SK-N-SH (cell line): ENCODE results near the gene BAIAP2L2. TPM values are rescaled to one million over a fixed set of nuclear protein-coding genes. Genes with fewer than 3 reads are reported as not detected.

Source experiments
- CTCF ChIA-PET: fragments of 300-600, 350-600 bp; formaldehyde crosslinking; extraction: SDS; loops from one replicate; lab custom pipeline; 2021; lab: Yijun Ruan, JAX
- POLR2A ChIA-PET: fragments of 350-600 bp; sonication (Branson Sonifier 250); formaldehyde crosslinking; extraction: SDS; loops from one replicate; lab custom pipeline; 2020; ENCODE audit warnings: antibody characterized with exemption, inconsistent platforms; lab: Yijun Ruan, JAX
- DNase-seq: peaks from one replicate; pipeline ENCODE4 v3.0.0; 2012
- H2AFZ ChIP-seq: fragments of 200-600 bp; sonication (generic); 2 replicates; pipeline ENCODE4 v1.8.1; 2016; ENCODE audit warnings: antibody characterized with exemption, mild to moderate bottlenecking, low read depth
- H3F3A ChIP-seq: fragments of 200-600 bp; sonication (generic); replicated peaks from 2 replicates; pipeline ENCODE3; 2016; ENCODE audit warnings: antibody characterized with exemption, mild to moderate bottlenecking; ENCODE audit not compliant: insufficient read depth
- H3K27ac ChIP-seq, 2 experiments: fragments of 200-500 bp in 1 of 2; fragments of 200-600 bp in 1 of 2; sonication (Bioruptor generic) in 1 of 2; sonication (generic), shearing (Covaris generic) in 1 of 2; 2 replicates each; pipeline versions ENCODE4 v1.5.1 to v1.6.1; 2014 to 2016; ENCODE audit warnings: low read depth in 2 of 2, inconsistent platforms in 1 of 2, low read length in 1 of 2, mild to moderate bottlenecking in 1 of 2, mixed read lengths in 1 of 2
- H3K27me3 ChIP-seq: fragments of 200-600 bp; sonication (generic), shearing (Covaris generic); 2 replicates; pipeline ENCODE4 v1.6.1; 2016; ENCODE audit warnings: mixed run types; ENCODE audit not compliant: insufficient read depth
- H3K36me3 ChIP-seq, 2 experiments: fragments of 200-500 bp in 1 of 2; fragments of 200-600 bp in 1 of 2; sonication (Bioruptor generic) in 1 of 2; sonication (generic) in 1 of 2; replicated peaks in 1 of 2; 2 replicates each; pipeline versions ENCODE3 to v1.5.1; 2014 to 2016; ENCODE audit warnings: low read length in 1 of 2, mild to moderate bottlenecking in 1 of 2; ENCODE audit not compliant: insufficient read depth in 2 of 2, control insufficient read depth in 1 of 2
- H3K4me1 ChIP-seq, 2 experiments: fragments of 200-500 bp in 1 of 2; fragments of 200-600 bp in 1 of 2; sonication (Bioruptor generic) in 1 of 2; sonication (generic), shearing (Covaris generic) in 1 of 2; 2 replicates each; pipeline versions ENCODE4 v1.5.1 to v1.6.1; 2014 to 2016; ENCODE audit warnings: low read depth in 1 of 2, low read length in 1 of 2, mixed run types in 1 of 2; ENCODE audit not compliant: insufficient read depth in 2 of 2, control insufficient read depth in 1 of 2
- H3K4me2 ChIP-seq: fragments of 200-600 bp; sonication (generic), shearing (Covaris generic); 2 replicates; pipeline ENCODE4 v1.6.1; 2017; ENCODE audit warnings: mixed run types
- H3K4me3 ChIP-seq, 2 experiments: fragments of 200-500 bp in 1 of 2; fragments of 200-600 bp in 1 of 2; sonication (Bioruptor generic) in 1 of 2; sonication (generic), shearing (Covaris generic) in 1 of 2; 2 replicates each; pipeline versions ENCODE4 v1.5.1 to v1.8.1; 2014 to 2016; ENCODE audit warnings: low read depth in 2 of 2, inconsistent platforms in 1 of 2, low read length in 1 of 2, mild to moderate bottlenecking in 1 of 2, mixed read lengths in 1 of 2, moderate library complexity in 1 of 2
- H3K79me2 ChIP-seq: fragments of 200-600 bp; sonication (generic); 2 replicates; pipeline ENCODE4 v1.8.1; 2017; ENCODE audit warnings: mild to moderate bottlenecking; ENCODE audit not compliant: insufficient read depth
- H3K9ac ChIP-seq: fragments of 200-600 bp; sonication (generic); 2 replicates; pipeline ENCODE4 v1.6.1; 2017; ENCODE audit warnings: mixed run types
- H3K9me2 ChIP-seq: fragments of 200-600 bp; sonication (generic); 2 replicates; pipeline ENCODE4 v1.6.1; 2017; ENCODE audit warnings: mixed run types
- H3K9me3 ChIP-seq: fragments of 200-600 bp; sonication (generic); 2 replicates; pipeline ENCODE4 v1.6.1; 2017; ENCODE audit warnings: mixed run types, mild to moderate bottlenecking, moderate library complexity
- H4K20me1 ChIP-seq: fragments of 200-600 bp; sonication (generic); 2 replicates; pipeline ENCODE4 v1.6.1; 2017; ENCODE audit warnings: mild to moderate bottlenecking, mixed run types; ENCODE audit not compliant: insufficient read depth
- FOXJ3 ChIP-seq: sonication (generic); formaldehyde crosslinking; IDR thresholded peaks from 2 replicates; pipeline ENCODE4 v1.5.1; 2020; ENCODE audit warnings: mild to moderate bottlenecking, missing genetic modification reagents
- FOXM1 ChIP-seq: IDR thresholded peaks from 2 replicates; pipeline ENCODE4 v1.4.0; 2012; ENCODE audit warnings: low read depth, mild to moderate bottlenecking
- GABPA ChIP-seq: IDR thresholded peaks from 2 replicates; pipeline ENCODE4 v1.4.0; 2012; ENCODE audit warnings: low read depth, mild to moderate bottlenecking
- GATA2 ChIP-seq: sonication (generic); formaldehyde crosslinking; IDR thresholded peaks from 2 replicates; pipeline ENCODE4 v1.5.0; 2020; ENCODE audit warnings: mild to moderate bottlenecking, missing genetic modification reagents
- JUND ChIP-seq: IDR thresholded peaks from 2 replicates; pipeline ENCODE4 v1.4.0; 2012
- MEF2A ChIP-seq: IDR thresholded peaks from 2 replicates; pipeline ENCODE4 v1.4.0; 2012; ENCODE audit warnings: low read depth, borderline replicate concordance
- MXI1 ChIP-seq: IDR thresholded peaks from 2 replicates; pipeline ENCODE4 v1.6.1; 2012; ENCODE audit warnings: mild to moderate bottlenecking, low read depth, low read length, improper control_type of control experiment
- NRF1 ChIP-seq: IDR thresholded peaks from 2 replicates; pipeline ENCODE4 v1.6.1; 2012; ENCODE audit warnings: low read depth, mild to moderate bottlenecking, low read length
- POLR2AphosphoS5 ChIP-seq: IDR thresholded peaks from 2 replicates; pipeline ENCODE4 v1.6.1; 2012; ENCODE audit warnings: low read depth, low read length
- REST ChIP-seq: IDR thresholded peaks from 2 replicates; pipeline ENCODE4 v1.6.1; 2012; ENCODE audit warnings: mild to moderate bottlenecking, low read depth, low read length, moderate library complexity
- RFX5 ChIP-seq: IDR thresholded peaks from 2 replicates; pipeline ENCODE4 v1.6.1; 2012; ENCODE audit warnings: mild to moderate bottlenecking, improper control_type of control experiment, low read length
- RXRA ChIP-seq: IDR thresholded peaks from 2 replicates; pipeline ENCODE4 v1.4.0; 2012; ENCODE audit warnings: low read depth, mild to moderate bottlenecking, borderline replicate concordance
- SIN3A ChIP-seq: IDR thresholded peaks from 2 replicates; pipeline ENCODE4 v1.6.1; 2012; ENCODE audit warnings: low read depth, mild to moderate bottlenecking, low read length, moderate library complexity, borderline replicate concordance
- SMC3 ChIP-seq: IDR thresholded peaks from 2 replicates; pipeline ENCODE4 v1.6.1; 2012; ENCODE audit warnings: low read depth, low read length, improper control_type of control experiment
- TAF1 ChIP-seq: IDR thresholded peaks from 2 replicates; pipeline ENCODE4 v1.6.1; 2012; ENCODE audit warnings: low read depth, mild to moderate bottlenecking, low read length, moderate library complexity, borderline replicate concordance
- USF2 ChIP-seq: fragments of 150-350 bp; IDR thresholded peaks from 2 replicates; pipeline ENCODE4 v1.6.1; 2017; ENCODE audit warnings: antibody characterized with exemption, low read length, low read depth, borderline replicate concordance
- WGBS: methylation state at CpG from one replicate; pipeline ENCODE4 v1.1.6; 2017; ENCODE audit warnings: low lambda C conversion rate; 5-methylcytosine and 5-hydroxymethylcytosine counted together
- polyA plus RNA-seq, 3 experiments: library from polyadenylated mRNA; depleted of rRNA; stranded (reverse); fragments of >200 nt; gene quantifications; 2 replicates each; pipeline ENCODE4 v1.2.3, GENCODE V29; 2012
- TF ChIP-seq, protein P1 (sequence below): IDR thresholded peaks from 2 replicates; pipeline ENCODE4; 2012
- TF ChIP-seq, protein P2 (sequence below): IDR thresholded peaks from 2 replicates; pipeline ENCODE4 v1.4.0; 2012; ENCODE audit warnings: low read depth, borderline replicate concordance

BAIAP2L2 gene
- polyA plus RNA-seq, 1 of the 3 experiments (the other 2 are of a cell fraction), result 0.16 TPM

DNA sequence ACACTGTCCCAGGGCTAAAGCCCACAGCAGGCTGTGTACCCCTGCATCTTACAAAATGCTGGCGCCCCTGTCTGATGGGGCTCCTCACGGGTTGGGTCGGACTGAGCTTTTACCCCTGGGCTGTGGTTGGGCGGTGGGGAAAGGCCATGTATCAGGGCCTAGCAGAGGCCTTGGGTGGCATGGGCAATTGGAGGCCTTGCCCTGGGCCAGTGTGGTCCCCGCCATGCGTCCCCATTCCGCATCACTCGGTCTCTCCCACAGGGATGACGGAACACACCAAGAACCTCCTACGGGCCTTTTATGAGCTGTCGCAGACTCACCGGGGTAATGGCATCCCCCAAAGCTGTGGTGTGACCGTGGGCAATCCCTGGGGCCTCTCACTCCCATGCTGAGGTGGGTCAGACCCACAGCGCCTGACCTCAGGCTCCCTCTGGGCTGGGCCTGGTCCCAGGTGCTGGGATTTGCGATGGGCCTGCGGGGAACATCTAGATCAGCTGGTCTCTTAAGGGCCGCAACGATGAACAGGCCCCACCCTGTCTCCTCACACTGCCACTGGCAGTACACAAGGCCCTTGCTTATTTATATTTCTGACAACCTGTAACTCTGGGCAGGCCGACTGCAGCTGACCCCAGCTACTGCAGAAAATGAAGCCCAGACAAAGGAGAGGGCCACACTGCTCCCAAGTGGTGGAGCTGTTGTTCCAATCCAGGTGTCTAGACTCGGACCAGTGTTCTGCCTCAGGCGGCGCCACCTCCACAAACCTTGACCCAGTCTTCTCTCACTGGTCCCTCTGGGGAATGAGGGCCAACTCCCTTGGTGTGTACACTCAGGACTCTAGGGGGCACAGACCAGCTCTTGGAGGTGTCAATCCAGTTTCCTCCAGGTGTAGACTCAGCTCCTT is 38.8 kb downstream of the BAIAP2L2 start (continued):
- TF ChIP-seq SIN3A (no peak), RXRA (no peak), USF2 (no peak), SMC3 (no peak), MXI1 (no peak), GABPA (no peak), FOXJ3 (no peak)
- TF ChIP-seq, protein P1, sequence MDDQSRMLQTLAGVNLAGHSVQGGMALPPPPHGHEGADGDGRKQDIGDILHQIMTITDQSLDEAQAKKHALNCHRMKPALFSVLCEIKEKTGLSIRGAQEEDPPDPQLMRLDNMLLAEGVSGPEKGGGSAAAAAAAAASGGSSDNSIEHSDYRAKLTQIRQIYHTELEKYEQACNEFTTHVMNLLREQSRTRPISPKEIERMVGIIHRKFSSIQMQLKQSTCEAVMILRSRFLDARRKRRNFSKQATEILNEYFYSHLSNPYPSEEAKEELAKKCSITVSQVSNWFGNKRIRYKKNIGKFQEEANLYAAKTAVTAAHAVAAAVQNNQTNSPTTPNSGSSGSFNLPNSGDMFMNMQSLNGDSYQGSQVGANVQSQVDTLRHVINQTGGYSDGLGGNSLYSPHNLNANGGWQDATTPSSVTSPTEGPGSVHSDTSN, result no peak

- no peak overlapping the region for H3K9ac ChIP-seq
- H3K79me2 ChIP-seq, result no peaks in the 10 kb centered on the region
- H4K20me1 ChIP-seq, result no peaks in the 10 kb centered on the region
- no peaks in the 10 kb centered on the region for H3F3A ChIP-seq
- H3K27me3 ChIP-seq, result no peaks in the 10 kb centered on the region
- H3K4me1 ChIP-seq, result no peaks in the 10 kb centered on the region
- no peaks in the 10 kb centered on the region for H3K9me3 ChIP-seq
- no peak overlapping the region for H2AFZ ChIP-seq
- no peak for TF ChIP-seq REST
- TF ChIP-seq SMC3, result no peak
- no peak for TF ChIP-seq GABPA
- no peak for TF ChIP-seq FOXJ3
- no peak for TF ChIP-seq GATA2 (CRISPR knock-in tag)
- TF ChIP-seq, protein P1, result no peak
- no peak for TF ChIP-seq JUND
- TF ChIP-seq FOXM1, result no peak
- TF ChIP-seq POLR2AphosphoS5, result no peak
- TF ChIP-seq MXI1, result no peak
- no peak for TF ChIP-seq TAF1
- TF ChIP-seq USF2, result no peak
- TF ChIP-seq RFX5, result no peak
- no peak for TF ChIP-seq MEF2A
- TF ChIP-seq, protein P2, sequence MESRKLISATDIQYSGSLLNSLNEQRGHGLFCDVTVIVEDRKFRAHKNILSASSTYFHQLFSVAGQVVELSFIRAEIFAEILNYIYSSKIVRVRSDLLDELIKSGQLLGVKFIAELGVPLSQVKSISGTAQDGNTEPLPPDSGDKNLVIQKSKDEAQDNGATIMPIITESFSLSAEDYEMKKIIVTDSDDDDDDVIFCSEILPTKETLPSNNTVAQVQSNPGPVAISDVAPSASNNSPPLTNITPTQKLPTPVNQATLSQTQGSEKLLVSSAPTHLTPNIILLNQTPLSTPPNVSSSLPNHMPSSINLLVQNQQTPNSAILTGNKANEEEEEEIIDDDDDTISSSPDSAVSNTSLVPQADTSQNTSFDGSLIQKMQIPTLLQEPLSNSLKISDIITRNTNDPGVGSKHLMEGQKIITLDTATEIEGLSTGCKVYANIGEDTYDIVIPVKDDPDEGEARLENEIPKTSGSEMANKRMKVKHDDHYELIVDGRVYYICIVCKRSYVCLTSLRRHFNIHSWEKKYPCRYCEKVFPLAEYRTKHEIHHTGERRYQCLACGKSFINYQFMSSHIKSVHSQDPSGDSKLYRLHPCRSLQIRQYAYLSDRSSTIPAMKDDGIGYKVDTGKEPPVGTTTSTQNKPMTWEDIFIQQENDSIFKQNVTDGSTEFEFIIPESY, result no peak
- TF ChIP-seq NRF1, result no peak
- H3K36me3 ChIP-seq, result peaks cover 0 to 22% of the 10 kb centered on the region in 2 experiments
- H3K9me2 ChIP-seq, result no peaks in the 10 kb centered on the region
- 83% methylated on average over 6 of the region's 11 CpGs for WGBS
- peak; percentile 1 for DNase-seq
- H3K4me3 ChIP-seq, result no peak overlapping the region
- POLR2A ChIA-PET, result no interaction called here
- no peak overlapping the region for H3K4me2 ChIP-seq
- no peak overlapping the region for H3K27ac ChIP-seq
- CTCF ChIA-PET, result no interaction called here
Measured at GRCh38 chr22:38070250-38070921, 40.1 kb downstream of the BAIAP2L2 start.
